GM23338 (cell line): ENCODE results near the gene NINL. TPM values are rescaled to one million over a fixed set of nuclear protein-coding genes. Genes with fewer than 3 reads are reported as not detected.

Experiments used
- ATAC-seq: fragments of 200-7000 bp; cut with Tn5 transposase; 3 replicates; pipeline ENCODE4 v1.9.1; 2020
- DNase-seq: peaks from one replicate; pipeline ENCODE4 v3.0.0-alpha.2; 2015; ENCODE audit warnings: low spot score
- H2AFZ ChIP-seq: fragments of 200-600 bp; sonication (generic); 2 replicates; pipeline ENCODE4 v1.8.0; 2016; ENCODE audit warnings: antibody characterized with exemption, mild to moderate bottlenecking, moderate library complexity
- H3F3A ChIP-seq: fragments of 200-600 bp; sonication (generic); replicated peaks from 2 replicates; pipeline ENCODE4 v1.8.0; 2017; ENCODE audit warnings: antibody characterized with exemption, mixed run types, low read depth
- H3K27ac ChIP-seq: fragments of 200-600 bp; sonication (generic); 2 replicates; pipeline ENCODE4 v1.6.1; 2016; ENCODE audit warnings: low read depth
- H3K27me3 ChIP-seq: fragments of 200-600 bp; sonication (generic); 2 replicates; pipeline ENCODE4 v1.8.0; 2016; ENCODE audit warnings: mild to moderate bottlenecking, mixed run types, moderate library complexity; ENCODE audit not compliant: insufficient read depth
- H3K36me3 ChIP-seq: fragments of 200-600 bp; sonication (generic); 2 replicates; pipeline ENCODE4 v1.8.0; 2016; ENCODE audit warnings: mild to moderate bottlenecking; ENCODE audit not compliant: insufficient read depth
- H3K4me1 ChIP-seq: fragments of 200-600 bp; sonication (generic); 2 replicates; pipeline ENCODE4 v1.8.0; 2016; ENCODE audit warnings: mild to moderate bottlenecking, moderate library complexity; ENCODE audit not compliant: insufficient read depth
- H3K4me2 ChIP-seq: fragments of 200-600 bp; sonication (generic); 2 replicates; pipeline ENCODE4 v1.7.1; 2017; ENCODE audit warnings: mixed run types
- H3K4me3 ChIP-seq: fragments of 200-600 bp; sonication (generic); 2 replicates; pipeline ENCODE4 v1.6.1; 2016; ENCODE audit warnings: mixed run types
- H3K79me2 ChIP-seq: fragments of 200-600 bp; sonication (generic); replicated peaks from 2 replicates; pipeline ENCODE4 v1.8.0; 2017; ENCODE audit warnings: mild to moderate bottlenecking; ENCODE audit not compliant: insufficient read depth
- H3K9me2 ChIP-seq: fragments of 200-600 bp; sonication (generic); 2 replicates; pipeline ENCODE4 v1.8.0; 2017; ENCODE audit not compliant: insufficient read depth
- H4K20me1 ChIP-seq: fragments of 200-600 bp; sonication (generic); replicated peaks from 2 replicates; pipeline ENCODE4 v1.8.0; 2017; ENCODE audit warnings: mild to moderate bottlenecking; ENCODE audit not compliant: insufficient read depth
- H3K27ac Mint-ChIP-seq: 2 replicates; pipeline ENCODE4 v1.8.0; 2020; ENCODE audit warnings: inconsistent platforms, mild to moderate bottlenecking, moderate library complexity, mixed read lengths
- H3K27me3 Mint-ChIP-seq: 3 replicates; pipeline ENCODE4 v1.8.0; 2022; ENCODE audit warnings: low read depth, mild to moderate bottlenecking, moderate library complexity, mixed read lengths, inconsistent platforms; ENCODE audit not compliant: insufficient read depth, poor library complexity
- H3K36me3 Mint-ChIP-seq: 3 replicates; pipeline ENCODE4 v1.8.0; 2021; ENCODE audit warnings: low read depth, mild to moderate bottlenecking, inconsistent platforms, moderate library complexity, mixed read lengths
- H3K4me1 Mint-ChIP-seq: 3 replicates; pipeline ENCODE4 v1.8.0; 2020; ENCODE audit warnings: mild to moderate bottlenecking, inconsistent platforms, mixed read lengths
- H3K4me3 Mint-ChIP-seq: 3 replicates; pipeline ENCODE4 v1.8.0; 2021; ENCODE audit warnings: moderate library complexity, mild to moderate bottlenecking, inconsistent platforms, mixed read lengths
- H3K9me3 Mint-ChIP-seq: 3 replicates; pipeline ENCODE4 v1.8.0; 2020; ENCODE audit warnings: moderate library complexity, mild to moderate bottlenecking, inconsistent platforms, mixed read lengths
- CREB1 ChIP-seq: fragments of 250-450 bp; sonication (Bioruptor Pico); IDR thresholded peaks from 2 replicates; pipeline ENCODE4 v1.5.0; 2020; ENCODE audit warnings: low read depth, mild to moderate bottlenecking, moderate library complexity
- CTCF ChIP-seq, 2 experiments: fragments of 200-600 bp in 1 of 2; sonication (generic) in 1 of 2; conservative IDR thresholded peaks; 2 replicates each; pipeline versions ENCODE4 v1.5.1 to v1.6.1; 2016 to 2017; ENCODE audit warnings: antibody characterized with exemption in 2 of 2, low read depth in 2 of 2, mild to moderate bottlenecking in 2 of 2, moderate library complexity in 1 of 2
- ETS1 ChIP-seq: IDR thresholded peaks from 2 replicates; pipeline ENCODE4 v1.6.1; 2016; ENCODE audit warnings: antibody characterized with exemption
- EZH2 ChIP-seq: fragments of 200-600 bp; sonication (generic); IDR thresholded peaks from one replicate; pipeline ENCODE4 v1.8.0; 2017; ENCODE audit warnings: antibody characterized with exemption, mild to moderate bottlenecking, low read depth; ENCODE audit not compliant: unreplicated experiment
- EZH2phosphoT487 ChIP-seq: fragments of 200-600 bp; sonication (generic); IDR thresholded peaks from one replicate; pipeline ENCODE4 v1.8.1; 2018; ENCODE audit warnings: antibody characterized with exemption; ENCODE audit not compliant: unreplicated experiment
- JUNB ChIP-seq: IDR thresholded peaks from one replicate; pipeline ENCODE4 v1.6.1; 2016; ENCODE audit warnings: antibody characterized with exemption; ENCODE audit not compliant: unreplicated experiment
- NANOG ChIP-seq: IDR thresholded peaks from 2 replicates; pipeline ENCODE4 v1.6.1; 2016; ENCODE audit warnings: antibody characterized with exemption, borderline replicate concordance
- POLR2AphosphoS5 ChIP-seq: IDR thresholded peaks from 2 replicates; pipeline ENCODE4 v1.6.1; 2016; ENCODE audit warnings: antibody characterized with exemption, low read depth
- REST ChIP-seq: IDR thresholded peaks from one replicate; pipeline ENCODE4 v1.6.1; 2018; ENCODE audit warnings: antibody characterized with exemption; ENCODE audit not compliant: unreplicated experiment
- STAT1 ChIP-seq: IDR thresholded peaks from one replicate; pipeline ENCODE4 v1.6.1; 2016; ENCODE audit warnings: antibody characterized with exemption; ENCODE audit not compliant: unreplicated experiment
- ZNF114 ChIP-seq: fragments of 250-450 bp; sonication (Bioruptor Pico); IDR thresholded peaks from 2 replicates; pipeline ENCODE4 v1.5.0; 2020; ENCODE audit warnings: mild to moderate bottlenecking, moderate library complexity
- ZNF331 ChIP-seq: fragments of 250-450 bp; sonication (Bioruptor Pico); IDR thresholded peaks from 2 replicates; pipeline ENCODE4 v1.5.0; 2020; ENCODE audit warnings: low read depth, mild to moderate bottlenecking, moderate library complexity
- ZNF462 ChIP-seq: fragments of 250-450 bp; sonication (Bioruptor Pico); IDR thresholded peaks from 2 replicates; pipeline ENCODE4 v1.5.0; 2020; ENCODE audit warnings: mild to moderate bottlenecking, moderate library complexity
- polyA plus RNA-seq: library from polyadenylated mRNA; unstranded; fragments of >200 nt; fragmentation: Nextera tagmentation; extraction: Ambion mirVana; gene quantifications from 2 replicates; pipeline ENCODE4 v1.2.1, GENCODE V29; 2016
- total RNA-seq: library from RNA; depleted of rRNA; stranded (reverse); fragments of >200 nt; shearing (Covaris generic); gene quantifications from 2 replicates; pipeline ENCODE4 v1.2.3, GENCODE V29; 2014

Gene NINL
- total and polyA plus RNA-seq, 2 experiments from 2014 or later: 18.0 to 31.2 TPM

- Mint-ChIP-seq H3K4me1 (peaks cover 6% of the 10 kb centered on the region; the same call in 2 of the 3 replicates), H3K36me3 (no peaks in the 10 kb centered on the region; the same call in 2 of the 3 replicates), H3K9me3 (peaks cover 4% of the 10 kb centered on the region; the same call in 1 of the 3 replicates), H3K27me3 (peaks cover 5% of the 10 kb centered on the region), H3K27ac (no peak overlapping the region), H3K4me3 (no peak overlapping the region)
- Histone ChIP-seq H3K4me2 (no peak overlapping the region), H3K27me3 (no peaks in the 10 kb centered on the region), H3F3A (no peaks in the 10 kb centered on the region), H3K79me2 (no peaks in the 10 kb centered on the region), H4K20me1 (0 out of 2 replicates have a peak, but pooled peaks cover 4% of the 10 kb centered on the region), H3K4me3 (no peak overlapping the region), H3K36me3 (no peaks in the 10 kb centered on the region), H3K4me1 (no peaks in the 10 kb centered on the region), H3K27ac (no peak overlapping the region), H2AFZ (no peak overlapping the region), H3K9me2 (no peaks in the 10 kb centered on the region)
- DNase-seq (no peak), ATAC-seq (no peak)
- TF ChIP-seq STAT1 (no peak), JUNB (no peak), CREB1 (CRISPR knock-in tag) (no peak), ZNF462 (CRISPR knock-in tag) (no peak), ETS1 (no peak), ZNF114 (CRISPR knock-in tag) (no peak), CTCF (conservative IDR thresholded peaks at IDR 0.05; ENCODE audit: low read depth in 2 of 2) (no peak), POLR2AphosphoS5 (no peak), NANOG (no peak), EZH2 (no peak), REST (no peak), ZNF331 (CRISPR knock-in tag) (no peak), EZH2phosphoT487 (no peak)
Measured at GRCh38 chr20:25604611-25605010, 19.3 kb upstream of the NINL start.
